ENCODE results near the gene COL18A1. TPM values are rescaled to one million over a fixed set of nuclear protein-coding genes. Genes with fewer than 3 reads are reported as not detected.
A peak's percentile ranks its signal among the peaks of the same experiment; 100 is the strongest.

COL18A1 gene
- total RNA-seq (316 TPM), polyA plus RNA-seq (ENCODE audit: insufficient read depth, low read depth, low replicate concordance) (150 TPM)
- long read RNA-seq, donor 1, full-length matches to known transcripts = 5 of 123 reads
- long read RNA-seq, donor 1, partial matches to known transcripts = 118 of 123 reads
- long read RNA-seq, donor 1, other reads (novel, unspliced or antisense) = 0 of 123 reads
- long read RNA-seq, donor 2, full-length matches to known transcripts = 1 of 68 reads
- long read RNA-seq, donor 2, partial matches to known transcripts = 67 of 68 reads
- long read RNA-seq, donor 2, other reads (novel, unspliced or antisense) = 0 of 68 reads
- long read RNA-seq, donor 3, full-length matches to known transcripts = 1 of 115 reads
- long read RNA-seq, donor 3, partial matches to known transcripts = 114 of 115 reads
- long read RNA-seq, donor 3, other reads (novel, unspliced or antisense) = 0 of 115 reads
- long read RNA-seq, donor 4, full-length matches to known transcripts = 4 of 44 reads
- long read RNA-seq, donor 4, partial matches to known transcripts = 40 of 44 reads
- long read RNA-seq, donor 4, other reads (novel, unspliced or antisense) = 0 of 44 reads
- long read RNA-seq, donor 5, partial matches to known transcripts = 0 of 1 reads
- long read RNA-seq, donor 5, other reads (novel, unspliced or antisense) = 0 of 1 reads
- long read RNA-seq, donor 6, partial matches to known transcripts = 18 of 19 reads
- long read RNA-seq, donor 6, other reads (novel, unspliced or antisense) = 0 of 19 reads
- long read RNA-seq, donor 7, full-length matches to known transcripts = 101 of 669 reads
- long read RNA-seq, donor 7, partial matches to known transcripts = 397 of 669 reads
- long read RNA-seq, donor 7, other reads (novel, unspliced or antisense) = 171 of 669 reads
- long read RNA-seq, donor 8, partial matches to known transcripts = 115 of 117 reads
- long read RNA-seq, donor 8, other reads (novel, unspliced or antisense) = 0 of 117 reads
- long read RNA-seq, donor 9, full-length matches to known transcripts = 2 of 68 reads
- long read RNA-seq, donor 9, partial matches to known transcripts = 66 of 68 reads
- long read RNA-seq, donor 9, other reads (novel, unspliced or antisense) = 0 of 68 reads
- long read RNA-seq, donor 10, partial matches to known transcripts = 96 of 96 reads
- long read RNA-seq, donor 10, other reads (novel, unspliced or antisense) = 0 of 96 reads

DNA sequence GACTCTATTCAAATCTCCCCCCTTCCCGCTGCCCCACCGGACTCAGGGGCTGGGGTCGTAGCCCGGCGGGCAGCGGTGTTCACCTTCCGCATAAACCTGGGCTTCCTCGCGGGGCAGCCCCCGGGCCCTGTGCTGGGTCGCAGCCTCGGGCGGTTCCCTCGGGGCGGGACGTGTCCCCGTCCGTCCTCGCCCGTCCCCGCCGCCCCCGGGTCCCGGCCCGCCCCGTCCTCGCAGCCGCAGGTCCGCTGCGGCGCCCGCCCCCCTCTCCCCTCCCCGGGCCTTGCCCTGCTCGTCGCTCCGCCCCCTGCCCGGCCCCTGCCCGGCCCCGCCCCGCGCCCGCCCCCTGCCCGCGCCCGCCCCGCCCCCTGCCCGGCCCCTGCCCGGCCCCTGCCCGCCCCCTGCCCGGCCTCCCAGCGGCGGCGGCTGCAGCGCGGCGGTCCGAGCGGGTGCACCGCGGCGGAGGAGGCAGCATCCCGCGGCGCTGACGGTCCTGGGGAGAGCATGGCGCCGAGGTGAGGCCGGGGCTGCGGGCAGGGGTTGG lies at the start of gene COL18A1:
TSS of gene COL18A1 (plus strand) at position 436 of the 541 bp plus-strand sequence. CDS start at position 502, 66 bp downstream.
- peak within 1 kb of the TSS in 2 of 3 donors; percentile 48 to 82 for H3K9ac ChIP-seq (ENCODE audit: low read length in 3 of 3)
- H3K27me3 ChIP-seq (ENCODE audit: control insufficient read depth, insufficient read depth, low read length) = no peaks in the 10 kb centered on the region
- H3K4me3 ChIP-seq (ENCODE audit: low read length in 3 of 3) = peak within 1 kb of the TSS in 2 of 3 donors; percentile 65 to 67
- FAIRE-seq = no peak
- H3K36me3 ChIP-seq (ENCODE audit: control insufficient read depth in 2 of 3, insufficient read depth in 3 of 3, low read length in 3 of 3) = no peaks in the 10 kb centered on the region
- H3K4me1 ChIP-seq (ENCODE audit: control insufficient read depth in 2 of 3, insufficient read depth in 2 of 3, low read depth in 1 of 3, low read length in 3 of 3) = peaks cover 0 to 34% (median 27%) of the 10 kb centered on the region in 3 donors
- H3K9me3 ChIP-seq (ENCODE audit: control insufficient read depth in 2 of 3, insufficient read depth in 1 of 3, low read length in 3 of 3) = peaks cover 0 to 4% (median 0%) of the 10 kb centered on the region in 3 donors
- intact Hi-C loops (cut with DNase I) = no loop called here
- TF ChIP-seq CTCF (IDR thresholded peaks at IDR 0.05; ENCODE audit: borderline replicate concordance, extremely low read depth, insufficient read depth) = no peak
- DNase-seq = peak in 4 of 5 donors; percentile 78 to 94 (median 88)
- peak within 1 kb of the TSS; percentile 91 to 95 for H3K27ac ChIP-seq (ENCODE audit: low read depth in 2 of 2, low read length in 2 of 2)

- Histone ChIP-seq H3K27ac (ENCODE audit: low read depth in 2 of 2, low read length in 2 of 2) (peak overlapping the region in 1 of 2 donors; percentile 79), H3K4me3 (ENCODE audit: low read length in 3 of 3) (no peak overlapping the region), H3K36me3 (ENCODE audit: control insufficient read depth in 2 of 3, insufficient read depth in 3 of 3, low read length in 3 of 3) (no peaks in the 10 kb centered on the region), H3K4me1 (ENCODE audit: control insufficient read depth in 2 of 3, insufficient read depth in 2 of 3, low read depth in 1 of 3, low read length in 3 of 3) (peaks cover 0 to 12% (median 6%) of the 10 kb centered on the region in 3 donors), H3K9ac (ENCODE audit: low read length in 3 of 3) (no peak overlapping the region), H3K27me3 (ENCODE audit: control insufficient read depth, insufficient read depth, low read length) (no peaks in the 10 kb centered on the region), H3K9me3 (ENCODE audit: control insufficient read depth in 2 of 3, insufficient read depth in 1 of 3, low read length in 3 of 3) (no peaks in the 10 kb centered on the region)
- intact Hi-C loops (cut with DNase I) = no loop called here
- TF ChIP-seq CTCF (IDR thresholded peaks at IDR 0.05; ENCODE audit: borderline replicate concordance, extremely low read depth, insufficient read depth) = no peak
- FAIRE-seq = no peak
- DNase-seq = no peak
Measured at GRCh38 chr21:45355573-45355972, 49.4 kb upstream of the COL18A1 start.

GRCh38 chr21:45356251-45356650 lies 48.7 kb upstream of the COL18A1 start:
- H3K27ac ChIP-seq (ENCODE audit: low read depth in 2 of 2, low read length in 2 of 2) = peak overlapping the region; percentile 79 to 81
- DNase-seq (peak in 1 of 5 donors; percentile 26), FAIRE-seq (no peak)
- no peaks in the 10 kb centered on the region for H3K9me3 ChIP-seq (ENCODE audit: control insufficient read depth in 2 of 3, insufficient read depth in 1 of 3, low read length in 3 of 3)
- no peak for TF ChIP-seq CTCF (IDR thresholded peaks at IDR 0.05; ENCODE audit: borderline replicate concordance, extremely low read depth, insufficient read depth)
- no peaks in the 10 kb centered on the region for H3K27me3 ChIP-seq (ENCODE audit: control insufficient read depth, insufficient read depth, low read length)
- intact Hi-C loops (cut with DNase I) = no loop called here
- peaks cover 0 to 10% (median 6%) of the 10 kb centered on the region in 3 donors for H3K4me1 ChIP-seq (ENCODE audit: control insufficient read depth in 2 of 3, insufficient read depth in 2 of 3, low read depth in 1 of 3, low read length in 3 of 3)
- H3K4me3 ChIP-seq (ENCODE audit: low read length in 3 of 3) = no peak overlapping the region
- H3K36me3 ChIP-seq (ENCODE audit: control insufficient read depth in 2 of 3, insufficient read depth in 3 of 3, low read length in 3 of 3) = no peaks in the 10 kb centered on the region
- H3K9ac ChIP-seq (ENCODE audit: low read length in 3 of 3) = no peak overlapping the region

Data from kidney (tissue), 22 donors.